Type B pancreatic cell (in vitro differentiated cells): Measurements from ENCODE around the gene GINS1. TPM values are rescaled to one million over a fixed set of nuclear protein-coding genes. Genes with fewer than 3 reads are reported as not detected.

ENCODE experiments used
- DNase-seq: peaks from one replicate; pipeline ENCODE4 v3.0.0; 2021; ENCODE audit warnings: mixed read lengths; ENCODE audit not compliant: unreplicated experiment; ENCODE audit errors: extremely low spot score
- H3K27ac Mint-ChIP-seq: 2 replicates; pipeline ENCODE4 v1.8.0; 2021; ENCODE audit warnings: mild to moderate bottlenecking, mixed read lengths
- H3K27me3 Mint-ChIP-seq: 2 replicates; pipeline ENCODE4 v1.8.0; 2021; ENCODE audit warnings: mixed read lengths
- H3K36me3 Mint-ChIP-seq: 2 replicates; pipeline ENCODE4 v1.8.0; 2021; ENCODE audit warnings: mixed read lengths
- H3K4me1 Mint-ChIP-seq: one replicate; pipeline ENCODE4 v1.8.0; 2021; ENCODE audit warnings: mixed read lengths; ENCODE audit not compliant: unreplicated experiment
- H3K4me3 Mint-ChIP-seq: 2 replicates; pipeline ENCODE4 v1.8.0; 2021; ENCODE audit warnings: mild to moderate bottlenecking, mixed read lengths
- H3K9me3 Mint-ChIP-seq: 2 replicates; pipeline ENCODE4 v1.8.0; 2021; ENCODE audit warnings: mixed read lengths
- CTCF ChIP-seq: fragments of 200-600 bp; sonication (generic); conservative IDR thresholded peaks from 2 replicates; pipeline ENCODE4 v1.5.0; 2021; ENCODE audit warnings: antibody characterized with exemption, mild to moderate bottlenecking
- total RNA-seq: library from RNA; stranded (reverse); gene quantifications from 2 replicates; pipeline ENCODE4 v1.2.1, GENCODE V29; 2021; ENCODE audit warnings: low replicate concordance

GINS1 gene
- total RNA-seq, 1 donor from 2014 or later = 30.2 TPM

GRCh38 chr20:25460566-25461280, 53.2 kb downstream of the GINS1 start:
- no peak for DNase-seq
- H3K4me3 Mint-ChIP-seq = no peak overlapping the region
- no peaks in the 10 kb centered on the region for H3K9me3 Mint-ChIP-seq
- H3K27ac Mint-ChIP-seq = no peak overlapping the region
- H3K36me3 Mint-ChIP-seq = peaks cover 18% of the 10 kb centered on the region
- no peak for TF ChIP-seq CTCF
- H3K4me1 Mint-ChIP-seq = no peaks in the 10 kb centered on the region
- no peaks in the 10 kb centered on the region for H3K27me3 Mint-ChIP-seq

GRCh38 chr20:25461281-25461650, 53.8 kb downstream of the GINS1 start:
- no peak for TF ChIP-seq CTCF
- H3K27ac Mint-ChIP-seq = no peak overlapping the region

GRCh38 chr20:25461786-25462545, 54.5 kb downstream of the GINS1 start:
- no peak for TF ChIP-seq CTCF
- H3K4me1 Mint-ChIP-seq = no peaks in the 10 kb centered on the region
- peaks cover 19% of the 10 kb centered on the region for H3K36me3 Mint-ChIP-seq
- H3K4me3 Mint-ChIP-seq = no peak overlapping the region
- no peak overlapping the region for H3K27ac Mint-ChIP-seq
- no peaks in the 10 kb centered on the region for H3K27me3 Mint-ChIP-seq
- no peaks in the 10 kb centered on the region for H3K9me3 Mint-ChIP-seq
- no peak for DNase-seq

More at GRCh38 chr20:25461281-25461650, 53.8 kb downstream of the GINS1 start:
- no peak for DNase-seq
- no peaks in the 10 kb centered on the region for H3K9me3 Mint-ChIP-seq
- no peak overlapping the region for H3K4me3 Mint-ChIP-seq
- H3K36me3 Mint-ChIP-seq = peaks cover 19% of the 10 kb centered on the region
- H3K4me1 Mint-ChIP-seq = no peaks in the 10 kb centered on the region
- H3K27me3 Mint-ChIP-seq = no peaks in the 10 kb centered on the region

GRCh38 chr20:25464501-25465242, 57.2 kb downstream of the GINS1 start:
- Mint-ChIP-seq H3K4me1 (peaks cover under 1% of the 10 kb centered on the region), H3K9me3 (no peaks in the 10 kb centered on the region), H3K4me3 (no peak overlapping the region), H3K27ac (no peak overlapping the region), H3K27me3 (no peaks in the 10 kb centered on the region), H3K36me3 (peaks cover 21% of the 10 kb centered on the region)
- TF ChIP-seq CTCF = no peak
- DNase-seq = no peak

- Mint-ChIP-seq H3K9me3 (no peaks in the 10 kb centered on the region), H3K4me3 (no peak overlapping the region), H3K27me3 (no peaks in the 10 kb centered on the region), H3K27ac (no peak overlapping the region), H3K36me3 (peaks cover 25% of the 10 kb centered on the region), H3K4me1 (peaks cover 4% of the 10 kb centered on the region)
- TF ChIP-seq CTCF = no peak
- no peak for DNase-seq
These were observed 58.0 kb downstream of the GINS1 start for GRCh38 chr20:25465243-25466135.
